GM18505 (cell line): ENCODE measurements around the gene ZKSCAN1.

Experiments used
- ATAC-seq: cut with Tn5 transposase; IDR thresholded peaks from one replicate; pipeline ENCODE4 v1.9.1; 2021; ENCODE audit not compliant: unreplicated experiment
- POLR2A ChIP-seq: IDR thresholded peaks from 4 replicates; pipeline ENCODE4 v1.6.1; 2011; ENCODE audit warnings: borderline replicate concordance; ENCODE audit not compliant: insufficient read depth, insufficient read length; ENCODE audit errors: extremely low read depth

Gene ZKSCAN1

DNA sequence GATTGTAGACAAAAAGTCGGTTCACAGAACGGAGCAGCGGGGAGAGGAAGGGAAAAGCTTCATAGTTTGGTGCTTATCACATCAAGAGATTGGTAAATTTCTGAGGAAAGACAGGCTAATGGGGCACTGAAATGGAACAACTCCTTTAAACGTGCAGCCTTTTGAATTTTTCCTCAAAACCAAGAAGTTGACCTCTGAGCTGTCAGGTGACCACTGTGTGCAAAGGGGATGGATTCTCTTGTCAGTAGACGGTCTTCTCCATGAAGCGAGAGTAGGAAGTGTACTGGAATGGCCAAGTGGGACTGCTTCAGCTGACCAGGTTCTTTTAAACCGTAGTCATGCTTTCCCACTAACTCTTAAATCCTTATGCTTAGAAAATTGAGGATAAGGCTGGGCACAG lies 22.9 kb downstream of the ZKSCAN1 start:
- ATAC-seq, result no peak
- no peak for TF ChIP-seq POLR2A

GRCh38 chr7:100040575-100040974 lies 25.2 kb downstream of the ZKSCAN1 start:
- TF ChIP-seq POLR2A, result no peak
- no peak for ATAC-seq

- TF ChIP-seq POLR2A, result no peak
- no peak for ATAC-seq
Measured at GRCh38 chr7:100044718-100045117, 29.3 kb downstream of the ZKSCAN1 start.

DNA sequence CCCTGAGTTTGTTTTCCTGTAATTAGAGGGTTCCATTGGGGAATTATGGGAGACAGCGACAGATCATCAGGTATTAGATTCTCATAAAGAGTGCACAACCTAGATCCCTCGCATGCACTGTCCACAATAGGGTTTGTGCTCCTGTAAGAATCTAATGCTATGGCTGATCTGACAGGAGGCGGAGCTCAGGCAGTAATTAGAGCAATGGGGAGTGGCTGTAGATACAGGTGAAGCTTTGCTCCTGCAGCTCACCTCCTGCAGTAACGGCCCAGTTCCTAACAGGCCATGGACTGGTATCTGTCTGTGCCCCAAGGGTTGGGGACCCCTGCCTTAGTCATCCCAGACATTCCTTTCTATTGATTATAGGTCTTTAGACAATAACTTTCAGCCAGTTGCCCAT lies 33.3 kb downstream of the ZKSCAN1 start:
- ATAC-seq, result no peak
- TF ChIP-seq POLR2A, result no peak

- peak; percentile 70 for ATAC-seq
Measured at GRCh38 chr7:100049441-100050291, 34.3 kb downstream of the ZKSCAN1 start, which contains the start of gene ZSCAN21. Gene ZSCAN21, plus strand, starts transcription at chr7:100049774. Its CDS starts 7,233 bp downstream, at chr7:100057007.

GRCh38 chr7:100051611-100052010 lies 36.2 kb downstream of the ZKSCAN1 start:
- no peak for TF ChIP-seq POLR2A
- no peak for ATAC-seq

More at GRCh38 chr7:100049441-100050291, 34.3 kb downstream of the ZKSCAN1 start, which contains the start of gene ZSCAN21:
- peak; percentile 85 for TF ChIP-seq POLR2A

DNA sequence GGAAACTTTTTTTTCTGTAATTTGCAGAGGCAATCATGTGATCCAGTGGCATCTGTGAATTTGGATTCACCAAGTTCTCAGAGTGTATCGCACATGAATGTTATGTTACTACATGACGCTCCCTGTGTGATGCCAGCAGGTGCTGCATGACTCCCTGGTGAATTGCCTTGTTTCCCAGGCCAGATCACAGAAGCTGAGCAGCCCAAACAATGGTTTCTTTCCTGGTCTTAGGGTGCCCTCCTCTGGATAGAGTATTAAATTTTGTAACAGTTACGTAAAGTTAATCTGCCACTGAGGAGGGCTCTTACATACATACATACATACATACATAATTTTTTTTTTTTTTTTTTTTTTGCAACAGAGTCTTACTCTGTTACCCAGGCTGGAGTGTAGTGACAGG lies 37.8 kb downstream of the ZKSCAN1 start:
- no peak for ATAC-seq
- no peak for TF ChIP-seq POLR2A

- no peak for TF ChIP-seq POLR2A
- ATAC-seq, result no peak
Measured at GRCh38 chr7:100057006-100057405, 41.6 kb downstream of the ZKSCAN1 start.

GRCh38 chr7:100059251-100059739 lies 43.9 kb downstream of the ZKSCAN1 start:
- TF ChIP-seq POLR2A, result no peak
- ATAC-seq, result no peak

DNA sequence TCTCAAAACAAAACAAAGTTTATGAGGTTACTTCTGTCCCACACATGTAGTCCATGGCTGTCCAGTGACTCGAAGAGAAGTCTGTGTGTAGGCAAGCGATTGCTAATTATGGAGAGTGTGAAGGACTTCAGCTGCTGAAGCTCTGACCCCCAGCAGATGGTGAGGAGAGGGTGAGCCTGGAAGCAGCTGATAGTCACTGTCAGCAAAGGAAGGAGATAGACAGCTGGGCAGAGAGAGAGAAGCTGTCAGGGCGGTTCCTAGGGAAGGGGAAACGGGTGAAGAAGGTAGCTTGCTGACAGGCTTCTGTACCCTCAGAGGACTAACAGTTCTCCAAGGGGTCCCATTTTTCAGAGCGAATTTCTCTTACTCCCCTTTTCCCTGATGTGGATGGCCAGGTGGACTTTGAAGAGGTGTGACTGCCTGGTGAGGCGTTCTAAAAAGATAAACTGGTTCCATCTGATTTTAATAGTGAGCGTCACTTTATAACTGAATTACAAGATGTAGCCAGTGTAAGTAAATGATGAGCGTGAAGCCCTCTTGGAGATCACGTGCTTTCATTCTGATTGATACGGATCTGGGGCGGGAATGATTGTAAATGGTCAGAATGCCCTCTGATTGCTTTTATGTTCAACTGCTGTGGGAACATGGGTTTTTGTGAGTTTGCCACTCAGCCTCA lies 46.3 kb downstream of the ZKSCAN1 start:
- no peak for ATAC-seq

DNA sequence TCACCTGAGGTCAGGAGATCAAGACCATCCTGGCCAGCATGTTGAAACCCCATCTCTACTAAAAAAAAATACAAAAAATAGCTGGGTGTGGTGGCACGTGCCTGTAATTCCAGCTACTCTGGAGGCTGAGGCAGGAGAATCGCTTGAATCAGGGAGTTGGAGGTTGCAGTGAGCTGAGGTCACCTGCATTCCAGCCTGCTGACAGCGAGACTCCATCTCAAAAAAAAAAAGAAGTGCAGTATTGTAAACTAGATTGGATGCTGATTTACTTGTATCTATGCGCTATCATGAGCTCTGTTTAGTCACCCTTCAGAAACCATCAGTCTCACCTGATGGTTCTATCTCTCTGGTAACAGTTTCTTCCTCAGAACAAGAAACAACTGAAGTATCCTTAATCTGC lies 48.0 kb downstream of the ZKSCAN1 start:
- no peak for ATAC-seq
- TF ChIP-seq POLR2A, result no peak

More for the DNA sequence above, 46.3 kb downstream of the ZKSCAN1 start:
- TF ChIP-seq POLR2A, result no peak

GRCh38 chr7:100064162-100064561 lies 48.8 kb downstream of the ZKSCAN1 start:
- TF ChIP-seq POLR2A, result no peak
- ATAC-seq, result no peak

DNA sequence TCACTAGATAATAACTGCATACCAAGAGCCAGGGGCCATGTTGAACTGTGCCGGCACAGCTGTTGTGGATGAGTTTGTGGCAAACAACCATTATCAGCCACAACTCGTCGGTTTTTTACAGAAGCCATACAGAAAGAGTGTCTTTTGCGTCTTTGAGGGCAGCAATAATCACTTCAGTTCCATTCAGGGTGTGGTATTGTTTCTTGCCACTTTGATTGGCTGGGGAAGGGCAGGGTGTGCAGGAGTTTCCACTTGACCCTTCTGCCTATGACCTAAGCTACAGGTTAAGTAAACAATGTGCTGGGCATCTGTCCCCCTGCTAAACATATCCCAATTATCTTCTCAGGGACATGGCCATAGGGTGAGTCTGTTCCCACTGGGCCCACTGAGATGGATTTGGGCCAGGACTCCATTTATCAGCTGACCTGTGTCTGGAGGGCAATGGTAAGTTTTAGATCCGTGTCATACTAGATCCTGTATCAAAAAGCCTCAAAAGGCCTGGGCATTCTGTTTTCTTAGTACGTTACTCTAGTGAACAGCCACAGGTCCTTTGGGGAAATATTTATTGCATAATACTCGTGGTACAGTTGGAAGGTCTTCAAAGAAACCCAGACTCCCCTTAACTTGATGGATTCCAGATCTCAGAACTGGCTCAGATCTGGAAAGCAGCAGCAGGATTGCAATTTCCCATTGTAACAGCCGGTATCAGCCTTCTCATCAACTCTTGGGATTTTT lies 50.2 kb downstream of the ZKSCAN1 start:
- no peak for TF ChIP-seq POLR2A
- ATAC-seq, result no peak

GRCh38 chr7:100066953-100067352 lies 51.6 kb downstream of the ZKSCAN1 start:
- no peak for TF ChIP-seq POLR2A
- no peak for ATAC-seq

DNA sequence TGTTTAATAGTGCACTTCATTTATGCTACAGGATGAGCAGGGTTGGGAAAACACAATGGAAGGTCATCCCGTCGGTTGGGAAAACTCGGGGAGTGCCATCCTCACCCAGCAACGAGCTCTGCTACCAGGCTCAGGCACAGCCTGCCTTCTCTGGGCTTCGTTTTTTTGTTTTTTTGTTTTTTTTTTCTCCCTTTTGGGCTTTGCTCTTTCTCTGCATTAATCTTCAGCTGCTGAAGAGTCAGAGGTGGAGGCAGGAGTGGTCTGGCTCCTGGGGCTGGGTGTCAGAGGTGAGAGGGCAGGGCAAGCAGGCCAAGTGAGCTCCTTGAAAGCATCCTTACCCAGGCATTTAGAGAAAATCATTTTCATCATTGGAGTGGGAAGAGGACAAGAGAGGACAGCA lies 54.6 kb downstream of the ZKSCAN1 start:
- no peak for TF ChIP-seq POLR2A
- ATAC-seq, result no peak
